A673 (cell line): Measurements from ENCODE around the gene GLCCI1. TPM values are rescaled to one million over a fixed set of nuclear protein-coding genes. Genes with fewer than 3 reads are reported as not detected.

Experiments
- BruUV-seq: library from RNA; stranded (reverse); fragments of 400-500 nt; replicated peaks from 2 replicates; lab custom pipeline; 2021; lab: Mats Ljungman, UMichigan
- CTCF ChIA-PET: fragments of 300-600 bp; sonication (Branson Sonifier 250); formaldehyde crosslinking; loops from one replicate; lab custom pipeline; 2022; ENCODE audit warnings: antibody characterized with exemption; lab: Charles Lee
- POLR2A ChIA-PET: fragments of 300-600 bp; sonication (Branson Sonifier 250); formaldehyde crosslinking; loops from one replicate; lab custom pipeline; 2022; ENCODE audit warnings: antibody characterized with exemption; ENCODE audit not compliant: low non-redundant PET; lab: Charles Lee
- DNase-seq: peaks from one replicate; pipeline ENCODE4 v3.0.0-alpha.2; 2015; ENCODE audit warnings: low spot score
- H3K27ac ChIP-seq: fragments of 200-600 bp; sonication (generic); 2 replicates; pipeline ENCODE4 v1.5.1; 2016; ENCODE audit warnings: mixed run types, low read depth, mild to moderate bottlenecking, mixed read lengths, antibody characterized with exemption, low read length; ENCODE audit not compliant: poor library complexity, severe bottlenecking
- H3K27me3 ChIP-seq: fragments of 200-600 bp; sonication (generic); replicated peaks from 2 replicates; pipeline ENCODE4 v1.6.1; 2017; ENCODE audit warnings: mixed run types, low read depth, mild to moderate bottlenecking, mixed read lengths, antibody characterized with exemption, low read length; ENCODE audit not compliant: insufficient read depth, poor library complexity
- H3K36me3 ChIP-seq: fragments of 200-600 bp; sonication (generic); 2 replicates; pipeline ENCODE4 v1.6.1; 2016; ENCODE audit warnings: mixed run types, mild to moderate bottlenecking, mixed read lengths, antibody characterized with exemption, low read length; ENCODE audit not compliant: insufficient read depth, poor library complexity, severe bottlenecking
- H3K4me1 ChIP-seq: fragments of 200-600 bp; sonication (generic); 2 replicates; pipeline ENCODE4 v1.6.1; 2017; ENCODE audit warnings: mixed run types, mild to moderate bottlenecking, mixed read lengths, antibody characterized with exemption, low read length; ENCODE audit not compliant: insufficient read depth, poor library complexity, severe bottlenecking
- H3K4me3 ChIP-seq: fragments of 200-600 bp; sonication (generic); 2 replicates; pipeline ENCODE4 v1.5.1; 2016; ENCODE audit warnings: low read depth, mixed run types, mild to moderate bottlenecking, mixed read lengths, low read length; ENCODE audit not compliant: poor library complexity, severe bottlenecking
- H3K9me3 ChIP-seq: fragments of 200-600 bp; sonication (generic); 2 replicates; pipeline ENCODE4 v1.6.1; 2016; ENCODE audit warnings: mixed run types, low read depth, mild to moderate bottlenecking, mixed read lengths, antibody characterized with exemption, low read length; ENCODE audit not compliant: poor library complexity, severe bottlenecking
- CTCF ChIP-seq: fragments of 300-800, 200-600 bp; sonication (generic); conservative IDR thresholded peaks from 2 replicates; pipeline ENCODE4 v1.5.1; 2017; ENCODE audit warnings: low read depth, mild to moderate bottlenecking, antibody characterized with exemption, low read length, moderate library complexity, mixed read lengths
- EZH2 ChIP-seq: fragments of 200-600 bp; sonication (generic); IDR thresholded peaks from 2 replicates; pipeline ENCODE4 v1.6.1; 2017; ENCODE audit warnings: borderline replicate concordance, low read depth, mild to moderate bottlenecking, mixed read lengths, antibody characterized with exemption, low read length; ENCODE audit not compliant: poor library complexity, severe bottlenecking
- intact Hi-C: fragments of 100-400 bp; cut with micrococcal nuclease; formaldehyde crosslinking; loops from one replicate; pipeline ENCODE4 v1.10.0; 2022; ENCODE audit not compliant: unreplicated experiment
- total RNA-seq: library from RNA; stranded (reverse); gene quantifications from 2 replicates; pipeline ENCODE4 v1.2.3, GENCODE V29; 2021

Gene GLCCI1
- total RNA-seq, 1 experiment from 2014 or later: 6.9 TPM

DNA sequence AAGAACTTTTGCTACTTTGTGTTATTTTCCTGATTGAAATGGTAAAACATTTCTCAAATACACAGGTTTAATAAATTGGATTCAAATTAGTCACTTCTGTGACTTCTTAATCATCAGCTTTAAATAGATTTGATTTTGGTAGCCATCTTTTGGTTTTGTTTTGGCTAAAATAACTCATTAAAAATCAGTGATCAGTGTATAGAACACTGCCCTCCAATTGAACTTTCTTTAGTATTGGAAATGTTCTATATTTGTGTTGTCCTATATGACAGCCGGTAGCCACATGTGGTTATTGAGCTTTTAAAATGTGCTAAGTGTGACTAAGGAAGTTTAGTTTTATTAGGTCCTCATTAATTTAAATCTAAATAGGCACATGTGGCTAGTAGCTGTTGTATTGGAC is 50.4 kb downstream of the GLCCI1 start:
- intact Hi-C loops: no loop called here
- ChIA-PET CTCF (no interaction called here), POLR2A (no interaction called here)
- BruUV-seq: no TSS peak
- H3K4me3 ChIP-seq: no peak overlapping the region
- no peaks in the 10 kb centered on the region for H3K4me1 ChIP-seq
- DNase-seq: no peak
- no peaks in the 10 kb centered on the region for H3K27me3 ChIP-seq
- no peaks in the 10 kb centered on the region for H3K9me3 ChIP-seq
- no peak for TF ChIP-seq CTCF
- no peak for TF ChIP-seq EZH2
- H3K36me3 ChIP-seq: no peaks in the 10 kb centered on the region
- H3K27ac ChIP-seq: no peak overlapping the region

DNA sequence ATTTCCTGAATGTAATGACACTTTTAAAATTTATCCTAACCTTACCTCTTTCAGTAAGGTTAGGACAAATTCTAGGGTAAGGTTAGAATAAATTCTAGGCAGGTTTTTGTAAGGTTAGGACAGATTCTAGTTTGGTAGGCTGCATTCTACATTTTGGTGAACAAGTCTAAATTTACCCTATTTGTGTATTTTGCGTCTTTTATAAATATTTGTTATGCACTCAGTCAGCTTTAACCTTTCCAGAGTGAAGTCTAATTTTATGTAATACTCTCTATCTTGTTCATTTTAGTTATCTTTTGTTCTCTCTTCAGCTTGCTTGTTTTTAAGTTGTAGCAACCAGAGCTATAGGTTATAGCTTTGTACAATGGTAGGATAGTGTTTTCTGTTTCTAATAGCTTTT is 54.0 kb downstream of the GLCCI1 start:
- Histone ChIP-seq H3K27me3 (no peaks in the 10 kb centered on the region), H3K4me1 (no peaks in the 10 kb centered on the region), H3K27ac (no peak overlapping the region), H3K4me3 (no peak overlapping the region), H3K36me3 (no peaks in the 10 kb centered on the region), H3K9me3 (peaks cover 4% of the 10 kb centered on the region)
- BruUV-seq: no TSS peak
- intact Hi-C loops: no loop called here
- ChIA-PET POLR2A (no interaction called here), CTCF (no interaction called here)
- DNase-seq: no peak
- no peak for TF ChIP-seq EZH2
- TF ChIP-seq CTCF: no peak

- no peak for TF ChIP-seq EZH2
- no peak for TF ChIP-seq CTCF
- no peaks in the 10 kb centered on the region for H3K27me3 ChIP-seq
- intact Hi-C loops: no loop called here
- ChIA-PET CTCF (interaction anchor here (0.7 kb wide), 1 partner anchor 354 kb away, joined by 3 read pairs; no protein-coding TSS in a partner anchor), POLR2A (no interaction called here)
- H3K9me3 ChIP-seq: no peaks in the 10 kb centered on the region
- H3K4me1 ChIP-seq: no peaks in the 10 kb centered on the region
- no peak overlapping the region for H3K27ac ChIP-seq
- DNase-seq: no peak
- no TSS peak for BruUV-seq
- H3K4me3 ChIP-seq: no peak overlapping the region
- no peaks in the 10 kb centered on the region for H3K36me3 ChIP-seq
Observed at GRCh38 chr7:8035192-8035591, 66.6 kb downstream of the GLCCI1 start.
